Kidney (tissue), 14 donors: ENCODE measurements around the gene SBF1. TPM values are rescaled to one million over a fixed set of nuclear protein-coding genes. Genes with fewer than 3 reads are reported as not detected.
A peak's percentile ranks its signal among the peaks of the same experiment; 100 is the strongest.

Experiments
- DNase-seq, 5 donors: peaks; one replicate each; pipeline ENCODE4 v3.0.0-alpha.2; 2013 to 2020
- FAIRE-seq: peaks from 2 replicates; lab custom pipeline; 2012; peaks lifted over from hg19 to GRCh38; lab: Jason Lieb, UNC
- H3K27ac ChIP-seq, 2 donors: one replicate each; pipeline ENCODE4 v1.7.0; 2013; ENCODE audit warnings: low read depth in 2 of 2, low read length in 2 of 2, inconsistent platforms in 1 of 2
- H3K27me3 ChIP-seq: one replicate; pipeline ENCODE4 v1.7.1; 2013; ENCODE audit warnings: low read length, inconsistent platforms; ENCODE audit not compliant: control insufficient read depth, insufficient read depth
- H3K36me3 ChIP-seq, 3 donors: one replicate each; pipeline versions ENCODE4 v1.7.0 to v1.7.1; 2013; ENCODE audit warnings: low read length in 3 of 3, control low read depth in 1 of 3, inconsistent platforms in 1 of 3; ENCODE audit not compliant: insufficient read depth in 3 of 3, control insufficient read depth in 2 of 3
- H3K4me1 ChIP-seq, 3 donors: one replicate each; pipeline versions ENCODE4 v1.7.0 to v1.7.1; 2013; ENCODE audit warnings: low read length in 3 of 3, inconsistent platforms in 1 of 3, low read depth in 1 of 3; ENCODE audit not compliant: control insufficient read depth in 2 of 3, insufficient read depth in 2 of 3
- H3K4me3 ChIP-seq, 3 donors: one replicate each; pipeline versions ENCODE4 v1.7.0 to v1.8.1; 2013; ENCODE audit warnings: low read length in 3 of 3, control low read depth in 1 of 3, inconsistent platforms in 1 of 3
- H3K9ac ChIP-seq, 3 donors: one replicate each; pipeline versions ENCODE4 v1.7.0 to v1.7.1; 2013; ENCODE audit warnings: low read length in 3 of 3, control low read depth in 1 of 3, inconsistent platforms in 1 of 3
- H3K9me3 ChIP-seq, 3 donors: one replicate each; pipeline versions ENCODE4 v1.7.0 to v1.7.1; 2013; ENCODE audit warnings: low read length in 3 of 3, control low read depth in 1 of 3, inconsistent platforms in 1 of 3; ENCODE audit not compliant: control insufficient read depth in 2 of 3, insufficient read depth in 1 of 3
- intact Hi-C: fragments of 100-400 bp; cut with DNase I; formaldehyde crosslinking; loops from one replicate; pipeline ENCODE4 v1.11.1; 2022
- polyA plus RNA-seq: library from polyadenylated mRNA; stranded (reverse); fragments of 350-450 nt; fragmentation: Illumina TruSeq; extraction: RNeasy Lipid Tissue Mini Kit (QIAGEN cat#74804); gene quantifications from one replicate; pipeline ENCODE4 v1.2.3, GENCODE V29; 2014; ENCODE audit warnings: low read depth, low replicate concordance; ENCODE audit not compliant: insufficient read depth
- total RNA-seq: library from RNA; stranded (reverse); fragmentation: NEBNext Ultra II Directional; extraction: Animal tissue kit (Norgen Biotek cat#: 25700); gene quantifications from one replicate; pipeline ENCODE4 v1.2.1, GENCODE V29; 2021
- TF ChIP-seq, protein P1 (sequence below): IDR thresholded peaks from 3 replicates; pipeline ENCODE4 v1.5.1; 2012; ENCODE audit warnings: mild to moderate bottlenecking, moderate library complexity, borderline replicate concordance; ENCODE audit not compliant: insufficient read depth; ENCODE audit errors: extremely low read depth
- donor health status: control.
- donor health status: control.
- donor health status: control.
- donor health status: control.
- donor health status: control.
- donor health status: DM: yes; HTN: yes; CAD: no.
- donor health status: Normal renal cell carcinoma (clear cell type).

The SBF1 gene
- total and polyA plus RNA-seq, 2 donors from 2014 or later: 18.1 to 73.9 TPM

DNA sequence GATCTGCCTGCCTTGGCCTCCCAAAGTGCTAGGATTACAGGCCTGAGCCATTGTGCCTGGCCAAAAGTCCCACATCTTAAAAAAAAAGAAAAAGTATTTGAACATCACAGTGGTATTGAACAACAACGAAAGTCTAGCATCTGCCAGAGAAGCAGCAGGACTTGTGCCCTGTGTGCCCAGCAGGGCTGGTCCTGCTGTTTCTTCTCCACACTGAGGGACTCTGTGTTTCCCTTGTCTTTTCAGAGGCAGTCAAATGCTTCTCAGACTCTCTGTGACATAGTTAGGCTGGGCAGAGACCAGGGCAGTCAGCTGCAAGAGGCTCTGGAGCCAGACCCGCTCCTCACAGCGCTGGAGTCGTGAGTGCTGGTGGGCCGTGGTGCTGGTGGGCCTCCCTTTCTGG lies 56.2 kb downstream of the SBF1 start:
- H3K9ac ChIP-seq: no peak overlapping the region
- TF ChIP-seq, protein P1, sequence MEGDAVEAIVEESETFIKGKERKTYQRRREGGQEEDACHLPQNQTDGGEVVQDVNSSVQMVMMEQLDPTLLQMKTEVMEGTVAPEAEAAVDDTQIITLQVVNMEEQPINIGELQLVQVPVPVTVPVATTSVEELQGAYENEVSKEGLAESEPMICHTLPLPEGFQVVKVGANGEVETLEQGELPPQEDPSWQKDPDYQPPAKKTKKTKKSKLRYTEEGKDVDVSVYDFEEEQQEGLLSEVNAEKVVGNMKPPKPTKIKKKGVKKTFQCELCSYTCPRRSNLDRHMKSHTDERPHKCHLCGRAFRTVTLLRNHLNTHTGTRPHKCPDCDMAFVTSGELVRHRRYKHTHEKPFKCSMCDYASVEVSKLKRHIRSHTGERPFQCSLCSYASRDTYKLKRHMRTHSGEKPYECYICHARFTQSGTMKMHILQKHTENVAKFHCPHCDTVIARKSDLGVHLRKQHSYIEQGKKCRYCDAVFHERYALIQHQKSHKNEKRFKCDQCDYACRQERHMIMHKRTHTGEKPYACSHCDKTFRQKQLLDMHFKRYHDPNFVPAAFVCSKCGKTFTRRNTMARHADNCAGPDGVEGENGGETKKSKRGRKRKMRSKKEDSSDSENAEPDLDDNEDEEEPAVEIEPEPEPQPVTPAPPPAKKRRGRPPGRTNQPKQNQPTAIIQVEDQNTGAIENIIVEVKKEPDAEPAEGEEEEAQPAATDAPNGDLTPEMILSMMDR: no peak
- DNase-seq: peak in 1 of 5 donors; percentile 52
- no peaks in the 10 kb centered on the region for H3K9me3 ChIP-seq
- FAIRE-seq: no peak
- no peak overlapping the region for H3K27ac ChIP-seq
- no peaks in the 10 kb centered on the region for H3K4me1 ChIP-seq
- H3K27me3 ChIP-seq: no peaks in the 10 kb centered on the region
- intact Hi-C loops: no loop called here
- peaks cover 7 to 78% (median 63%) of the 10 kb centered on the region in 3 donors for H3K36me3 ChIP-seq
- H3K4me3 ChIP-seq: no peak overlapping the region

DNA sequence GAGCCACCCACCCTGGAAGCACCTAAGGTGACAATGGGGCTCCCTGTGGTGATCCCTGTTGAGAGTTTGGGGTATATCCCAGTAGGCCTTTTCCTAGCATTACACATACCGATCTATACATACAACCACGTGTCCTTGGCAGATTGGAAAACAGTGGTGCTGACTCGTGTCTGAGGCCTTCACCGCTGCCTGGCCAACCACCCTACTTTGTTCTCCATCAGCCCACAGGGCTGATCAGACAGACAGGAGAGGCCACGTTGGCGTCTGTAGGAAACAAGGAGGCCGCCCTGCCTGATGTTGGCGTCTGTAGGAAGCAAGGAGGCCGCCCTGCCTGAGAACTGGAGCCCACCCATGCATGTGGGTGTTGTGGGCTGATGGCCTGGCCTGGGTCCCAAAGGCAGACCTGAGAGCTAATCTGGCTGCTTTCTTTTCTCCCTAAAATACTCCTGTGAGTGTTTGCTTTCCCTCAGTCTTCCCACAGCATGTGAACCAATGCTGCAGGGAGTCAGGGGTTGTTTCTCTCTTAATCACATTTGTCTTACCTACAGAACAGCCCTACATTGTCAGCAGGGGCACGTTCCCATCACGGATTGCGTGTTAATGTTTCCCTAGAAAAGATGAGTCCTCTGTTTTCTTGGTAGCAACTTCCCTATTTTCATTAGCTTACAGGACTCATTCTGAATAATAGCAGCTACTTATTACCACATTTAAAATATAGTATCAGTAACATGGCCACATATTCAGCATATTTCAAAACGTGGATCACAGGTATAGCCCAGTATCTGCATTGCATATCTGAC lies 57.2 kb downstream of the SBF1 start:
- Histone ChIP-seq H3K9ac (no peak overlapping the region), H3K9me3 (no peaks in the 10 kb centered on the region), H3K4me1 (no peaks in the 10 kb centered on the region), H3K27me3 (no peaks in the 10 kb centered on the region), H3K36me3 (peaks cover 7 to 71% (median 54%) of the 10 kb centered on the region in 3 donors), H3K27ac (no peak overlapping the region), H3K4me3 (no peak overlapping the region)
- TF ChIP-seq, protein P1: no peak
- intact Hi-C loops: no loop called here
- DNase-seq (peak in 1 of 5 donors; percentile 35), FAIRE-seq (no peak)

DNA sequence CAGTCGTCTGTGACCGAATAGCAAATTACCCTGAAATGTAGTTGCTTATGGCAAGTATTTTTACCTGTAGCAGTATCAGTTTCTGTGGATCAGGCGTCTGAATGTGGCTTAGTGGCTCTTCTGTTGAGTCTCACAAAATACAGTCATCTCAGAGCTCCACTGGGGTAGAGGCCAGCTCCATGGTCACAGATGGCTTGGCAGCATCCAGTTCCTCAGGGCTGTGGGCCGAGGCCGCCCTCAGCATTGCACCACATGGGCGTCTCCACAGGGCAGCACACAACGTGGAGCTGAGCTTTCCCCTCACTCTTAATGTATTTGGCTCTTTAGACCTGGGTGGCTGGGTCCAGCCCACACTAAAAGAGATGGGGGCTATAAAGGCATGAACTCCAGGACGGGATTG lies 57.8 kb downstream of the SBF1 start:
- DNase-seq (peak in 1 of 5 donors; percentile 19), FAIRE-seq (no peak)
- H3K4me1 ChIP-seq: peaks cover 0 to 1% (median 0%) of the 10 kb centered on the region in 3 donors
- intact Hi-C loops: no loop called here
- no peak overlapping the region for H3K9ac ChIP-seq
- TF ChIP-seq, protein P1: no peak
- H3K36me3 ChIP-seq: peaks cover 7 to 65% (median 49%) of the 10 kb centered on the region in 3 donors
- H3K27ac ChIP-seq: no peak overlapping the region
- no peak overlapping the region for H3K4me3 ChIP-seq
- H3K9me3 ChIP-seq: no peaks in the 10 kb centered on the region
- H3K27me3 ChIP-seq: no peaks in the 10 kb centered on the region
